Measurements from ENCODE around the gene LRP8. TPM values are rescaled to one million over a fixed set of nuclear protein-coding genes. Genes with fewer than 3 reads are reported as not detected.

The LRP8 gene
- total RNA-seq, 2 experiments from 2014 or later, result 51.8 to 56.6 TPM

- H3K4me3 Mint-ChIP-seq, result no peak overlapping the region
- H3K36me3 Mint-ChIP-seq (ENCODE audit: low read depth), result peaks cover 15% of the 10 kb centered on the region
- no peak for DNase-seq
- no peaks in the 10 kb centered on the region for H3K27me3 Mint-ChIP-seq
- H3K9me3 Mint-ChIP-seq, result no peaks in the 10 kb centered on the region
- H3K27ac Mint-ChIP-seq, result peak overlapping the region; percentile 47
- peaks cover 34% of the 10 kb centered on the region for H3K4me1 Mint-ChIP-seq
- ChIA-PET POLR2A (no interaction called here), CTCF (no interaction called here)
Observed at GRCh38 chr1:53331446-53332185, 3.7 kb upstream of the LRP8 start.

GRCh38 chr1:53330819-53331218 lies 2.9 kb upstream of the LRP8 start:
- H3K4me3 Mint-ChIP-seq, result no peak overlapping the region
- DNase-seq, result no peak
- H3K27me3 Mint-ChIP-seq, result no peaks in the 10 kb centered on the region
- no peaks in the 10 kb centered on the region for H3K9me3 Mint-ChIP-seq
- CTCF ChIA-PET, result no interaction called here
- H3K4me1 Mint-ChIP-seq, result peaks cover 35% of the 10 kb centered on the region
- no peak overlapping the region for H3K27ac Mint-ChIP-seq
- POLR2A ChIA-PET, result no interaction called here
- peaks cover 13% of the 10 kb centered on the region for H3K36me3 Mint-ChIP-seq (ENCODE audit: low read depth)

GRCh38 chr1:53328541-53329499 lies 950 bp upstream of the LRP8 start:
- POLR2A ChIA-PET, result no interaction called here
- peak; percentile 34 for DNase-seq
- Mint-ChIP-seq H3K4me3 (peak overlapping the region; percentile 98), H3K27me3 (no peaks in the 10 kb centered on the region), H3K4me1 (peaks cover 37% of the 10 kb centered on the region), H3K27ac (peak overlapping the region; percentile 99), H3K9me3 (no peaks in the 10 kb centered on the region), H3K36me3 (ENCODE audit: low read depth) (peaks cover 20% of the 10 kb centered on the region)
- CTCF ChIA-PET, result no interaction called here

- DNase-seq, result peak; percentile 61
- Mint-ChIP-seq H3K9me3 (no peaks in the 10 kb centered on the region), H3K27ac (peak overlapping the region; percentile 95), H3K4me3 (peak overlapping the region; percentile 94), H3K27me3 (no peaks in the 10 kb centered on the region), H3K36me3 (ENCODE audit: low read depth) (peaks cover 18% of the 10 kb centered on the region), H3K4me1 (peaks cover 47% of the 10 kb centered on the region)
- CTCF ChIA-PET, result no interaction called here
- POLR2A ChIA-PET, result interaction anchor here (0.9 to 1.0 kb wide), 2 partner anchors 35 to 41 kb away, joined by 3 to 4 read pairs; no protein-coding TSS in a partner anchor
Observed at GRCh38 chr1:53327182-53327913, 522 bp downstream of the LRP8 start.

- Mint-ChIP-seq H3K4me3 (peak overlapping the region; percentile 94), H3K36me3 (ENCODE audit: low read depth) (peaks cover 22% of the 10 kb centered on the region), H3K4me1 (peaks cover 53% of the 10 kb centered on the region), H3K27me3 (no peaks in the 10 kb centered on the region), H3K9me3 (no peaks in the 10 kb centered on the region), H3K27ac (peak overlapping the region; percentile 95)
- POLR2A ChIA-PET, result interaction anchor here (0.6 to 1.0 kb wide), 3 partner anchors 36 to 923 kb away, joined by 3 to 4 read pairs (median 3); no protein-coding TSS in a partner anchor
- no peak for DNase-seq
- CTCF ChIA-PET, result no interaction called here
Observed at GRCh38 chr1:53326598-53327181, 1.2 kb downstream of the LRP8 start.

GRCh38 chr1:53326088-53326597 lies 1.7 kb downstream of the LRP8 start:
- POLR2A ChIA-PET, result interaction anchor here (0.6 to 0.9 kb wide), 2 partner anchors 42 to 922 kb away, joined by 3 to 4 read pairs; no protein-coding TSS in a partner anchor
- Mint-ChIP-seq H3K4me3 (peak overlapping the region; percentile 94), H3K9me3 (no peaks in the 10 kb centered on the region), H3K27ac (peak overlapping the region; percentile 95), H3K27me3 (no peaks in the 10 kb centered on the region), H3K36me3 (ENCODE audit: low read depth) (peaks cover 22% of the 10 kb centered on the region), H3K4me1 (peaks cover 54% of the 10 kb centered on the region)
- CTCF ChIA-PET, result no interaction called here
- peak; percentile 96 for DNase-seq

GRCh38 chr1:53325326-53326087 lies 2.4 kb downstream of the LRP8 start:
- CTCF ChIA-PET, result no interaction called here
- no peaks in the 10 kb centered on the region for H3K9me3 Mint-ChIP-seq
- H3K36me3 Mint-ChIP-seq (ENCODE audit: low read depth), result peaks cover 25% of the 10 kb centered on the region
- peaks cover 57% of the 10 kb centered on the region for H3K4me1 Mint-ChIP-seq
- peak overlapping the region; percentile 94 for H3K4me3 Mint-ChIP-seq
- DNase-seq, result peak; percentile 10
- no peaks in the 10 kb centered on the region for H3K27me3 Mint-ChIP-seq
- peak overlapping the region; percentile 95 for H3K27ac Mint-ChIP-seq
- POLR2A ChIA-PET, result no interaction called here

- POLR2A ChIA-PET, result no interaction called here
- Mint-ChIP-seq H3K4me3 (peak overlapping the region; percentile 94), H3K9me3 (no peaks in the 10 kb centered on the region), H3K27me3 (no peaks in the 10 kb centered on the region), H3K27ac (peak overlapping the region; percentile 95), H3K36me3 (ENCODE audit: low read depth) (peaks cover 25% of the 10 kb centered on the region), H3K4me1 (peaks cover 53% of the 10 kb centered on the region)
- CTCF ChIA-PET, result interaction anchor here (2.2 kb wide), 1 partner anchor 21 kb away, joined by 7 read pairs; no protein-coding TSS in a partner anchor
- no peak for DNase-seq
Observed at GRCh38 chr1:53324728-53325297, 3.1 kb downstream of the LRP8 start.

GRCh38 chr1:53324321-53324720 lies 3.5 kb downstream of the LRP8 start:
- Mint-ChIP-seq H3K9me3 (no peaks in the 10 kb centered on the region), H3K36me3 (ENCODE audit: low read depth) (peaks cover 27% of the 10 kb centered on the region), H3K27me3 (no peaks in the 10 kb centered on the region), H3K27ac (no peak overlapping the region), H3K4me3 (no peak overlapping the region), H3K4me1 (peaks cover 51% of the 10 kb centered on the region)
- ChIA-PET POLR2A (no interaction called here), CTCF (interaction anchor here (2.1 to 2.2 kb wide), 2 partner anchors 10 to 21 kb away, joined by 7 read pairs; no protein-coding TSS in a partner anchor)
- DNase-seq, result no peak

- DNase-seq, result no peak
- Mint-ChIP-seq H3K27ac (peak overlapping the region; percentile 3), H3K4me3 (no peak overlapping the region), H3K27me3 (no peaks in the 10 kb centered on the region), H3K4me1 (peaks cover 47% of the 10 kb centered on the region), H3K36me3 (ENCODE audit: low read depth) (peaks cover 30% of the 10 kb centered on the region), H3K9me3 (no peaks in the 10 kb centered on the region)
- CTCF ChIA-PET, result interaction anchor here (0.6 to 2.2 kb wide), 4 partner anchors 9 to 637 kb away, joined by 3 to 7 read pairs (median 5); no protein-coding TSS in a partner anchor
- POLR2A ChIA-PET, result no interaction called here
Observed at GRCh38 chr1:53323316-53323715, 4.6 kb downstream of the LRP8 start.
